ENCODE results near the gene GARS1. TPM values are rescaled to one million over a fixed set of nuclear protein-coding genes. Genes with fewer than 3 reads are reported as not detected.
"Not testable (repeated sequence)": the region's sequence is repeated elsewhere in the genome, so short reads cannot be mapped to it uniquely, and the experiment has no call there.

The GARS1 gene
- total RNA-seq, 1 donor from 2014 or later = 51.2 TPM

DNA sequence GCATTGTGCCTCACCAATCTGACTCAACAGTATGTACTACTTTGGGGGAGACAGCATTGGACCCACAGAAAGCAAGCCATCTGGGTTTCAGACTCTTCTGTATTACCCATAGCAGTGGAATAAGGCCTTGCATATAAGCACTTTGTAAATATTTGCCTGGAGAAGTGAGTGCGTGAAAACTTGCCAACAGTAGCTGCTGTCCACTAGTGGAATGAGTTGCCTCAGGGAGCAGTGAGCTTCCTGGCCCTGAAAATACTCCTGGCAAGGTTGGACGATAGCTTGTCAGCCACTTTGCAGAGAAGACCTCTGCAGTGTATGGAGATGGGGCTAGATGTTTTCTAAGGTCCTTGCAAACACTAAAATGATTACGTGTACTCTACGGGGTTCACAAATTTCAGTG is 21.6 kb downstream of the GARS1 start:
- DNase-seq (ENCODE audit: low spot score) = no peak
- intact Hi-C loops (cut with DNase I) = no loop called here

GRCh38 chr7:30617359-30617758 is 22.7 kb downstream of the GARS1 start:
- intact Hi-C loops (cut with DNase I) = no loop called here
- DNase-seq (ENCODE audit: low spot score) = no peak

DNA sequence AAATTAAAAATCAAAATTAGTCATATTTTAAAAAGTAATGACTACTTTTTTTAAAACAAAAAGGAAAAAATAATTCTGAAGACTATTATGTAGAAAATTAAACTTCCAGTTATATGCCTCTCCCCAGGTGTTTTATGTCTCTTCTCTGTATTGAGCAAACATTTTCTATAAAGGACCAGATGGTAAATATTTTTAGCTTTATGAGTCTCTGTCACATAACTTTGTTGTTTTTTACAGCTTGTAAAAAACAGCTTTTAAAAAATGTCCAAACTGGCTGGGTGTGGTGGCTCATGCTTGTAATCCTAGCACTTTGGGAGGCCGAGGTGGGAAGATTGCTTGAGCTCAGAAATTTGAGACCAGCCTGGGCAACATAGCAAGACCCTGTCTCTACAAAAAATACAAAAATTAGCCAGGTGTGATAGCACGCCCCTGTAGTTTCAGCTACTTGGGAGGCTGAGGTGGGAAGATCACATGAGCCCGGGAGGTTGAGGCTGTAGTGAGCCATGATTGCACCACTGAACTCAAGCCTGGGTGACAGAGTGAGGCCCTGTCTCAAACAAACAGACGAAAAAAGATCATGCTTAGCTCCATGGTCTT is 23.5 kb downstream of the GARS1 start:
- intact Hi-C loops (cut with DNase I) = no loop called here
- no peak for DNase-seq (ENCODE audit: low spot score)

DNA sequence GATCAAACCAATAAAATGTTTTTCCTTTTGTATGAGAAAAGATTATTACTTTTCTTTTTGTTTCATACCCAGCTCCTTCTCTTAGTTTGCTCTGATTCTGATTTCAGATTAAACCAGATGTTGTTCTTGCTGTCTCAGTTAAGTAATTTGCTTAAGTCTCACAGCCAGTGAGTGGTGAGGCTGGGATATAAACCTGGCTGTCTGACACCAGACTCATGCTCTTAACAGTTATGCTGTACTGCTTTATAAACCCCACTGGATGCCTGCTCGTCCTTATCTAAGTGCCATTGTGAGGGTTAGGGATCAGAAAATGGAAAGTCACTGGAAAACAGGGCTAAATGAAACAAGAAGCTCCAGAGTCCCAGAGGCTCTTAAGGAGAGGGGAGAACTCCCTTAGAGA is 24.3 kb downstream of the GARS1 start:
- intact Hi-C loops (cut with DNase I) = no loop called here
- no peak for DNase-seq (ENCODE audit: low spot score)

GRCh38 chr7:30625283-30625682 is 30.6 kb downstream of the GARS1 start:
- intact Hi-C loops (cut with DNase I) = loop anchor here (5.0 kb wide), 1 partner anchor 112 kb away; no protein-coding TSS in a partner anchor
- no peak for DNase-seq (ENCODE audit: low spot score)

- no peak for DNase-seq (ENCODE audit: low spot score)
- intact Hi-C loops (cut with DNase I) = loop anchor here (5.0 kb wide), 1 partner anchor 110 kb away; no protein-coding TSS in a partner anchor
Observed at GRCh38 chr7:30627026-30627425, 32.3 kb downstream of the GARS1 start.

GRCh38 chr7:30630986-30631385 is 36.3 kb downstream of the GARS1 start:
- no peak for DNase-seq (ENCODE audit: low spot score)
- intact Hi-C loops (cut with DNase I) = no loop called here

DNA sequence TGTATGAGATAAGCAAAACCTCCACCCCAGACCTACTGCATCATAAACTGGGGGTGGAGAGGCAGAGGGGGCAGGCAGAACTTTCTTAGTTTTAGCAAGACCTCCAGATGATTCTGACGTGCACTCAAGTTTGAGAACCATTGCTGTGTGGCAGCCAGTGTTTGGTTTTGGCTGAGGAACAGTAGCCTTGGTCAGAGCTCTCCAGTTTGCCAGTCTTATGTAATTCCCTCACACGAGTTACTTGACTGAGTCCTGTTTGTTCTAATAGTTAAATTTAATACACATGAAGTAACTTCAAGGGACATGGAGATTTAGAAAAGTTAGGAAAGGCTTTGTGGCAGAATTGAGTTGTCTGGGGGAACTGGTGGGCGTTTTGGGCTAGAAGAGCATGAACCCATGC is 38.5 kb downstream of the GARS1 start:
- DNase-seq (ENCODE audit: low spot score) = no peak
- intact Hi-C loops (cut with DNase I) = no loop called here

GRCh38 chr7:30634193-30634626 is 39.5 kb downstream of the GARS1 start:
- no peak for DNase-seq (ENCODE audit: low spot score)
- intact Hi-C loops (cut with DNase I) = no loop called here

DNA sequence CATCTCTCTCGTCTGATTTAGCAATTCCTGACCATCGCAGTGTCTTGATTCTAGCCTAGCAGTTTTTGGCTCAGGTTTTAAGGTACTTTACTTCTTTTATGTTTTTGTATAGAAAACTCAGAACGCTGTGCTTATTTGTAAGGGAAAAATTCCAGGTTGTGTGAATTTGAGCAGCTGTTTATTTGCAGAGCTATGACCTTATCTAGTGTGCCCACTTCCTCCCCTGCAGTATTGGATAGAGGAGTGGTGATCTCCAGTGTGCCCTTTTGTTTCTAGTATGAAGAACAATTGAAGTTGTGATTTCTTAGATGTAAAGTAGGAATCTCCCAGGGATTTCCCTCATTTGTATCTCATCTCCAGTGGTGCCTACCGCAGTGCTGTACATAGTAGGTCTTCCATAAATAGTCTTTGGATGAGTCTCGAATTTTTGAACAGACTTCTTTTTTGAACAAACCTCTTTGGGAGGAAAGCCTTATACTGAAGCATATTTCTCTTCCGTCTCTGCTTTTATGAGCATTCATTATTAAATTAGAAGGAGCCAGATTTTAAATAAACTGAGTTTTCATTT is 40.0 kb downstream of the GARS1 start:
- no peak for DNase-seq (ENCODE audit: low spot score)
- intact Hi-C loops (cut with DNase I) = no loop called here

DNA sequence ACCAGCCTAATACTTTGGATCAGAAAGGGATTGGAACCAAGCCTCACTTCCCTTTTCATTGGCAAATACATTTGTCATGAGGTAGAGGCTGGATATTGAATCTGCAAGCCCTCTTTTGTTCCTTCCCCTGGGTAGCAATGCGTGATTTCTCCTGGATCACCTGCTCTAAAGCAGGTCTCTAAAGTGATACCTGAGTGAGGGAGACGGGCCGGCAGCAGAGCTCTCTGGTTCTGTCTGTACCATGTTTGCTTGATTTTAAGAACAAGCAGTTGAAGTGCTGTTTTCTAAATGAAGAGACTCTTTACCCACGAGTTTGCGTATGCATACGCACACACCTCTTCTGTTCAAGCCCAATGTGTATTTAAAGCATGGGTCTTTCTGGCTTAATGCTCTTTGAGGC is 41.1 kb downstream of the GARS1 start:
- no peak for DNase-seq (ENCODE audit: low spot score)
- intact Hi-C loops (cut with DNase I) = no loop called here

DNA sequence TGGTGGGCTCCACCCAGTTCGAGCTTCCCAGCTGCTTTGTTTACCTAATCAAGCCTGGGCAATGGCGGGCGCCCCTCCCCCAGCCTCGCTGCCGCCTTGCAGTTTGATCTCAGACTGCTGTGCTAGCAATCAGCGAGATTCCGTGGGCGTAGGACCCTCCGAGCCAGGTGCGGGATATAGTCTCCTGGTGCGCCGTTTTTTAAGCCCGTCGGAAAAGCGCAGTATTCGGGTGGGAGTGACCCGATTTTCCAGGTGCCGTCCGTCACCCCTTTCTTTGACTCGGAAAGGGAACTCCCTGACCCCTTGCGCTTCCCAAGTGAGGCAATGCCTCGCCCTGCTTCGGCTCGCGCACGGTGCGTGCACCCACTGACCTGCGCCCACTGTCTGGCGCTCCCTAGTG is 47.6 kb downstream of the GARS1 start:
- DNase-seq (ENCODE audit: low spot score); intact Hi-C loops (cut with DNase I): not testable (repeated sequence)

DNA sequence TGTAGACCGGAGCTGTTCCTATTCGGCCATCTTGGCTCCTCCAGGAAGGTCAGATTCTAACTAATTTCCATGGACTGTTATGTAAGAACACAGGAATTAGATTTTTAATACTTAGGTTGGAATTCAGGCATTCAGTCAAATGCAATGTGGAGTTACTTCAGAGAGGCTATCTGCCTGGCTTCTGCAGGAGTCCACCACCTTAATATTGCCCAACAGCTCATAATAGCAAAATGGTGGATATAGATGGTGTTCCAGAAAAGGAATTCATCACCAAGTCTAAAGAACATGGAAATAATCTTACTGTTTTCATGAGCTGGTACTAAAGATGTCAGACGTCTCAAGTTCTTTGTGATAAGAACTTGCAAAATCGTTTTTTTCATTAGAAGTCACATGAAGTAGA is 48.1 kb downstream of the GARS1 start:
- DNase-seq (ENCODE audit: low spot score) = no peak
- intact Hi-C loops (cut with DNase I) = no loop called here

DNA sequence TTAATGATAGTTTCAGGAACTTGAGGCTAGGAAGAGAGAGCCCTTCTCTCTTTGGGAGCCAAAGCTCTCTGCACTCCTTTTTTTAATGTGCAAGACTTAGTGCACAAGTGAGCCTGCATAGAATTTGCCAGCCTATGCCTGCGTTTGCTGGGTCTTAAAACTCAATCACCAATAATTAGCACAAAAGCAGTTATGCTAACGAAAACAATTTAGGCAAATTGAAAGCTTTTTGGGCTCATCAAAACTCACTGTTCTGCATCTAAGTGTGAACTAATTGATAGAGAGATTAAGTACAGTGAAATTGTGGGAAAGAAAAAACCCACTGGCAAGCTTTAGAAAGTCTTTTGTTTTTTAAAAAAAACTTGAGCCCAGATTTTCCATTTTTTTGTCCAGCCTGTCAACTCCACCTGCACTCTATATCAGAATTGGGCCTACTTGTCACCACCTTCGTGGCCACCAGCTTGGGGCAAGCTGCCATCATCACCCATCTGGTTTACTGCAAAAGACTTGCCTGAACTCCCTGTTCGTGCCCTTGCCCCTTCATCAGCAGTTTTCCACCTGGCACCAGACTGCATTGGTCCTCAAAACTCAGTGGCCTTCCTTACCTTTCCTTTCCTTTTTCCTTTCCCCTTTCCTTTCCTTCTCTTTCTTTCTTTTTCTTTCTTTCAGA is 49.7 kb downstream of the GARS1 start:
- intact Hi-C loops (cut with DNase I) = no loop called here

DNA sequence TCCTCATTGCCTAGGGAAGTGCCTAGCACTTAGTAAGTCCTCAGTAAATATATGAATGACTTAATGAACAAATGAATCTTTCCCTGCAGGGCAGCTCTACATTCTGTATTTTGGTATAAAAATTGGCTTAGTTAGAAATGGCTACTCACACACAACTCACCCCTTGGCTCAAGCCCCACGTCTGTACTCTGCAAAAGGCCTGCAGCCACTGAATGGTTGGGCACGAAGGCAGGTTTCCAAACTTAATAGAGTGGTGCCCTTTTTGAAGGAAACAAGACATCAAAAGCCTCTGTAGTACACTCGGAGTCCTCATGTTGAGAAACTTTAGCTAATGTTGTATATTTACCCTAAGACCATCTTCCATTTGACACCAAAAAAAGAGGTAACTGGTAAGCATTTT is 51.0 kb downstream of the GARS1 start:
- intact Hi-C loops (cut with DNase I) = no loop called here
- DNase-seq (ENCODE audit: low spot score) = no peak

More for the DNA sequence above, 49.7 kb downstream of the GARS1 start:
- DNase-seq (ENCODE audit: low spot score) = no peak

GRCh38 chr7:30646154-30646553 is 51.5 kb downstream of the GARS1 start:
- intact Hi-C loops (cut with DNase I) = no loop called here
- no peak for DNase-seq (ENCODE audit: low spot score)

- intact Hi-C loops (cut with DNase I) = no loop called here
- DNase-seq (ENCODE audit: low spot score) = no peak
Observed at GRCh38 chr7:30647589-30648364, 53.1 kb downstream of the GARS1 start.

DNA sequence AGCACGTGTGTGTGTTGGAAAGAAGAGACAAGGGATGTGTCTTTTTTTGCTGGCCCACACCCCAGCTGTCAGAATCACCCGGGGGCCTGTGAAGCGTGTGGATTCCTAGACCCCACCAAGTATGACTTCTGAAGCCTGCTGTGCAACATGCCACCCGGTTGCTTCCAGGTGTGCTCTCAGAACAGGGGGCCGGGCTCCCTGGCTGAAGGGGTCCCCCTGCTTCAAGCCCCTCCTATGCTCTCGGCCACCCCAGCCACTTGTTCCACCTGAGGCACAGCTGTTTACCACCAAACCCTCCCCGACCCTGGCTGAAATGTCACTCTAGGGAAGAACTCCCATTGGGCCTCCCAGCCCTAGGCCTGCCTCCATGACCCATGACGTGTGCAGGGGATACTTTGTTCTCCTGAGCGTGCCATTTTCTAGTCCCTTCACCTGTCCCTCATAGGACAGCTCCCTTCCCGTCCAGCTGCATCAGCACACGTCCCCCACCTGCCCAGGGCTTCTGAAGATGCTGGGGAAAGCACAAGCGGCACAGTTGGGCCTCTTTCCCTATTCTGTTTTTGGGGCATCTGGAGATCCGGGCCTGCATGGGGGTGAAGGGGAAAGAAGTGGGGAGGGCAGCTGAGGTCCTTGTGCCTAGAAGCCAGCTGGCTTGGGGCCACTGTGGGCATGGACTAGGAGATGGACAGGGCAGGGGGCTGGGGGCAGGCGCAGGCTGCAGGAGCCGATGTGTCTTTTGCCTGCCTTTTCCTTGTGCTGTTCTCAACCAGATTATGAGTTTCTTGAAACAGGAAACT is 54.3 kb downstream of the GARS1 start:
- no peak for DNase-seq (ENCODE audit: low spot score)

GRCh38 chr7:30649717-30650420 is 55.2 kb downstream of the GARS1 start:
- DNase-seq (ENCODE audit: low spot score) = no peak
- intact Hi-C loops (cut with DNase I) = no loop called here

More for the DNA sequence above, 54.3 kb downstream of the GARS1 start:
- intact Hi-C loops (cut with DNase I) = no loop called here

All from cardiac septum (tissue), 1 donor.